Measurements from ENCODE around the gene ESYT2. TPM values are rescaled to one million over a fixed set of nuclear protein-coding genes. Genes with fewer than 3 reads are reported as not detected.
"Not testable (repeated sequence)": the region's sequence is repeated elsewhere in the genome, so short reads cannot be mapped to it uniquely, and the experiment has no call there.

ESYT2 gene
- total RNA-seq, 1 donor from 2014 or later, result 53.1 TPM

- DNase-seq (ENCODE audit: low read depth), result peak; percentile 45
- Histone ChIP-seq H3K36me3 (ENCODE audit: control insufficient read depth, insufficient read depth, low read length) (no peaks in the 10 kb centered on the region), H3K4me3 (ENCODE audit: low read depth, low read length) (peak overlapping the region; percentile 50), H3K27me3 (ENCODE audit: control insufficient read depth, insufficient read depth, low read length) (no peaks in the 10 kb centered on the region)
- no peak for TF ChIP-seq CTCF (IDR thresholded peaks at IDR 0.05; ENCODE audit: insufficient read depth, low read length, poor library complexity, severe bottlenecking)
These were observed 34.5 kb upstream of the ESYT2 start for GRCh38 chr7:158863611-158864506.

GRCh38 chr7:158862985-158863610, 33.8 kb upstream of the ESYT2 start:
- H3K27me3 ChIP-seq (ENCODE audit: control insufficient read depth, insufficient read depth, low read length); H3K36me3 ChIP-seq (ENCODE audit: control insufficient read depth, insufficient read depth, low read length): not testable (repeated sequence)
- DNase-seq (ENCODE audit: low read depth), result peak; percentile 23
- H3K4me3 ChIP-seq (ENCODE audit: low read depth, low read length), result peak overlapping the region; percentile 50

- Histone ChIP-seq H3K4me3 (ENCODE audit: low read depth, low read length) (no peak overlapping the region), H3K27me3 (ENCODE audit: control insufficient read depth, insufficient read depth, low read length) (no peaks in the 10 kb centered on the region), H3K36me3 (ENCODE audit: control insufficient read depth, insufficient read depth, low read length) (no peaks in the 10 kb centered on the region)
- TF ChIP-seq CTCF (IDR thresholded peaks at IDR 0.05; ENCODE audit: insufficient read depth, low read length, poor library complexity, severe bottlenecking), result no peak
- no peak for DNase-seq (ENCODE audit: low read depth)
These were observed 32.8 kb upstream of the ESYT2 start for GRCh38 chr7:158861936-158862704.

DNA sequence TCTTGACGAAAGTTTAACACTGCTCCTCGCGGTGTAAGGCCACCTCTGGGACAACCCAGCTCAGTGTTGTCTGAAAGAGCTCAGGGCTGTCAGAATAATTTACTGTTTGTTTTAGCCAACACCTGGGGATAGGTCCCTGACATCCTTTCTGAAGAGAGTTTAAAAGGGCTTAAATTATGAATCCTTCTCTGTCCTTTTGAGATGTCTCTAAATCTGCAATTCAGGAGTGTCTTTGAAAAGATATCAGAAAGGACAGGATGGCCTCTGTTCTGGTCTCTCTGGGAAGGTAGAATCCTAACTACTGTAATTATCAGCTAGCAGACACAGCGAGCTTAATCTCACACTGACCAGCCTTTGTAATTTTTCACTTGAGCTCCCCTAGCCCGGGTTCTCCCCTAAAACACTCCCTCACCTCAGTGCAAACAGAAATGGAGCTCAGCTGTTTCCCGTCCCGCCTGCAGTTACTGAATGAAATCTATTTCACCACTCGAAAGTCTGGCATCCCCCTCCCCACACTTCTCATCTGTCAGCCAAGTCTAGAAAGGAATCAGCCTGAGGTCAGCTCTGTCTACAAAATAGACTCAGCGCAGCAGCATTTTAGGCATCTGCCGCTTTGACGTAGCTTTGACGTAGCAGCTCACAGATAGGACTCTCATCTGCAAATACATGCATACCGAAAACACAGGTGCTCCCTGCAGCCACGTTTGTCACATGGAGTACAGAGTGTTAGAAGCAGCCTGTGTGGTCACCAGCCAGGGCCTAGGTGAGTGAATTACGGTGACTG, 31.9 kb upstream of the ESYT2 start:
- TF ChIP-seq CTCF (IDR thresholded peaks at IDR 0.05; ENCODE audit: insufficient read depth, low read length, poor library complexity, severe bottlenecking), result no peak
- Histone ChIP-seq H3K27me3 (ENCODE audit: control insufficient read depth, insufficient read depth, low read length) (no peaks in the 10 kb centered on the region), H3K4me3 (ENCODE audit: low read depth, low read length) (no peak overlapping the region), H3K36me3 (ENCODE audit: control insufficient read depth, insufficient read depth, low read length) (no peaks in the 10 kb centered on the region)
- no peak for DNase-seq (ENCODE audit: low read depth)

DNA sequence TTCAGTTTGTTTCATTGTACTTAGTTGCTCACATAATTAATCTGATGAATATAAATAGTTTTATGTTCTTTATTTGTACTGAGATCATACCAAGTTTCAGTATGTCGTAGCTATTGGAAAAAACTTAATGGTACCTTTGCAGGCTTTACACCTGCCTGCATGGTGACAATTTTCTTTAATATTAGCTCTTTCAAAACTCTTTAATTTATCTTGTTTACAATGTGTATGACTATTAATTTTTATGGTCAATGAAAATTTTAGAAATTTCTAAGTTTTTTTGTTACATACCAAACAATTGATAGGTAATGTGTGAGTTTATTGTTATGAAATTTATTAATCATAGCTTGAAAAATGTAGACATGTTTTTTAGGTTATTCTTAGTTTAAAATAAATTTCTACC, 31.1 kb upstream of the ESYT2 start:
- DNase-seq (ENCODE audit: low read depth), result no peak
- no peak for TF ChIP-seq CTCF (IDR thresholded peaks at IDR 0.05; ENCODE audit: insufficient read depth, low read length, poor library complexity, severe bottlenecking)
- Histone ChIP-seq H3K4me3 (ENCODE audit: low read depth, low read length) (no peak overlapping the region), H3K27me3 (ENCODE audit: control insufficient read depth, insufficient read depth, low read length) (no peaks in the 10 kb centered on the region), H3K36me3 (ENCODE audit: control insufficient read depth, insufficient read depth, low read length) (no peaks in the 10 kb centered on the region)
